Hepatocyte (in vitro differentiated cells): ENCODE data around the gene CTNNA3. TPM values are rescaled to one million over a fixed set of nuclear protein-coding genes. Genes with fewer than 3 reads are reported as not detected.

ENCODE experiments used
- DNase-seq: peaks from one replicate; pipeline ENCODE4 v3.0.0-alpha.2; 2016; ENCODE audit warnings: low spot score
- H2AFZ ChIP-seq: fragments of 200-600 bp; sonication (generic); 2 replicates; pipeline ENCODE4 v1.6.0; 2016; ENCODE audit warnings: antibody characterized with exemption, mild to moderate bottlenecking
- H3K27ac ChIP-seq: fragments of 200-600 bp; sonication (generic); 2 replicates; pipeline ENCODE4 v1.5.1; 2016; ENCODE audit warnings: mild to moderate bottlenecking
- H3K27me3 ChIP-seq: fragments of 200-600 bp; sonication (generic); 2 replicates; pipeline ENCODE4 v1.6.1; 2016
- H3K36me3 ChIP-seq: fragments of 200-600 bp; sonication (generic); replicated peaks from 2 replicates; pipeline ENCODE4 v1.5.1; 2016; ENCODE audit warnings: low read depth; ENCODE audit not compliant: insufficient read depth
- H3K4me1 ChIP-seq: fragments of 200-600 bp; sonication (generic); 2 replicates; pipeline ENCODE4 v1.5.1; 2016; ENCODE audit warnings: mild to moderate bottlenecking, moderate library complexity; ENCODE audit not compliant: insufficient read depth
- H3K4me2 ChIP-seq: fragments of 200-600 bp; sonication (generic); 2 replicates; pipeline ENCODE4 v1.6.0; 2016
- H3K4me3 ChIP-seq: fragments of 200-600 bp; sonication (generic); 2 replicates; pipeline ENCODE4 v1.5.1; 2016; ENCODE audit warnings: mild to moderate bottlenecking
- H3K79me2 ChIP-seq: fragments of 200-600 bp; sonication (generic); 2 replicates; pipeline ENCODE4 v1.6.0; 2017; ENCODE audit warnings: mild to moderate bottlenecking
- H3K9me2 ChIP-seq: fragments of 200-600 bp; sonication (generic); replicated peaks from 2 replicates; pipeline ENCODE4 v1.6.0; 2017; ENCODE audit warnings: mild to moderate bottlenecking; ENCODE audit not compliant: insufficient read depth
- H3K9me3 ChIP-seq: fragments of 200-600 bp; sonication (generic); 2 replicates; pipeline ENCODE4 v1.5.1; 2016; ENCODE audit warnings: low read depth, mild to moderate bottlenecking
- H4K20me1 ChIP-seq: fragments of 200-600 bp; sonication (generic); 2 replicates; pipeline ENCODE4 v1.6.0; 2016; ENCODE audit warnings: mild to moderate bottlenecking; ENCODE audit not compliant: insufficient read depth, poor library complexity, severe bottlenecking
- CTCF ChIP-seq: fragments of 200-600 bp; sonication (generic); IDR thresholded peaks from 2 replicates; pipeline ENCODE4 v1.5.1; 2016; ENCODE audit warnings: antibody characterized with exemption, mild to moderate bottlenecking; ENCODE audit not compliant: poor library complexity
- EZH2 ChIP-seq: fragments of 200-600 bp; sonication (generic); IDR thresholded peaks from 2 replicates; pipeline ENCODE4 v1.6.1; 2016; ENCODE audit warnings: antibody characterized with exemption, mild to moderate bottlenecking, borderline replicate concordance
- EZH2phosphoT487 ChIP-seq: fragments of 200-600 bp; sonication (generic); IDR thresholded peaks from one replicate; pipeline ENCODE4 v1.6.1; 2018; ENCODE audit warnings: antibody characterized with exemption, mild to moderate bottlenecking, low read depth, moderate library complexity; ENCODE audit not compliant: unreplicated experiment, severe bottlenecking
- WGBS: methylation state at CpG from one replicate; pipeline ENCODE4 v1.1.6; 2016; ENCODE audit warnings: low lambda C conversion rate; ENCODE audit errors: missing lambda C conversion rate; 5-methylcytosine and 5-hydroxymethylcytosine counted together
- polyA plus RNA-seq: library from polyadenylated mRNA; unstranded; fragments of >200 nt; fragmentation: Nextera tagmentation; extraction: Ambion mirVana; gene quantifications from 2 replicates; pipeline ENCODE4 v1.2.1, GENCODE V29; 2016
- total RNA-seq: library from RNA; depleted of rRNA; stranded (reverse); fragments of >200 nt; gene quantifications from 2 replicates; pipeline ENCODE4 v1.2.3, GENCODE V29; 2014

CTNNA3 gene
- total and polyA plus RNA-seq, 2 experiments from 2014 or later, result 12.9 to 25.9 TPM

GRCh38 chr10:67527351-67527750 lies 168.6 kb downstream of the CTNNA3 start:
- H4K20me1 ChIP-seq, result no peaks in the 10 kb centered on the region
- H3K36me3 ChIP-seq, result no peaks in the 10 kb centered on the region
- no peaks in the 10 kb centered on the region for H3K79me2 ChIP-seq
- H2AFZ ChIP-seq, result no peak overlapping the region
- no peak overlapping the region for H3K4me3 ChIP-seq
- H3K4me1 ChIP-seq, result no peaks in the 10 kb centered on the region
- no peak for DNase-seq
- no peaks in the 10 kb centered on the region for H3K9me2 ChIP-seq
- no peaks in the 10 kb centered on the region for H3K27me3 ChIP-seq
- no peaks in the 10 kb centered on the region for H3K9me3 ChIP-seq
- H3K27ac ChIP-seq, result no peak overlapping the region
- TF ChIP-seq EZH2phosphoT487 (no peak), CTCF (no peak), EZH2 (no peak)
- no peak overlapping the region for H3K4me2 ChIP-seq

GRCh38 chr10:67521546-67521945 lies 174.4 kb downstream of the CTNNA3 start:
- WGBS, result 70% methylated on average over 2 of the region's 2 CpGs
- TF ChIP-seq EZH2 (no peak), EZH2phosphoT487 (no peak), CTCF (no peak)
- H3K9me2 ChIP-seq, result no peaks in the 10 kb centered on the region
- H3K79me2 ChIP-seq, result no peaks in the 10 kb centered on the region
- H3K4me2 ChIP-seq, result no peak overlapping the region
- DNase-seq, result no peak
- H3K36me3 ChIP-seq, result no peaks in the 10 kb centered on the region
- no peaks in the 10 kb centered on the region for H4K20me1 ChIP-seq
- no peaks in the 10 kb centered on the region for H3K4me1 ChIP-seq
- H3K27me3 ChIP-seq, result no peaks in the 10 kb centered on the region
- H3K27ac ChIP-seq, result no peak overlapping the region
- H2AFZ ChIP-seq, result no peak overlapping the region
- no peak overlapping the region for H3K4me3 ChIP-seq
- no peaks in the 10 kb centered on the region for H3K9me3 ChIP-seq

- WGBS, result 10% methylated on average over 5 of the region's 5 CpGs
- H3K9me2 ChIP-seq, result no peaks in the 10 kb centered on the region
- DNase-seq, result peak; percentile 76
- TF ChIP-seq CTCF (peak; percentile 85), EZH2phosphoT487 (no peak)
- no peaks in the 10 kb centered on the region for H3K9me3 ChIP-seq
- H3K4me2 ChIP-seq, result peak overlapping the region; percentile 19
- H3K36me3 ChIP-seq, result no peaks in the 10 kb centered on the region
- H3K4me1 ChIP-seq, result no peaks in the 10 kb centered on the region
- H4K20me1 ChIP-seq, result no peaks in the 10 kb centered on the region
- H2AFZ ChIP-seq, result no peak overlapping the region
- no peaks in the 10 kb centered on the region for H3K79me2 ChIP-seq
- no peak overlapping the region for H3K4me3 ChIP-seq
- no peak overlapping the region for H3K27ac ChIP-seq
- H3K27me3 ChIP-seq, result no peaks in the 10 kb centered on the region
These were observed 175.0 kb downstream of the CTNNA3 start for GRCh38 chr10:67520924-67521520.

- Histone ChIP-seq H3K9me2 (no peaks in the 10 kb centered on the region), H3K27me3 (no peaks in the 10 kb centered on the region), H3K4me3 (no peak overlapping the region), H3K27ac (no peak overlapping the region), H3K36me3 (no peaks in the 10 kb centered on the region), H3K4me1 (no peaks in the 10 kb centered on the region), H2AFZ (no peak overlapping the region), H3K4me2 (no peak overlapping the region), H4K20me1 (no peaks in the 10 kb centered on the region), H3K9me3 (no peaks in the 10 kb centered on the region), H3K79me2 (no peaks in the 10 kb centered on the region)
- WGBS, result 90% methylated on average over 2 of the region's 2 CpGs
- TF ChIP-seq EZH2, result no peak
- DNase-seq, result no peak
These were observed 176.6 kb downstream of the CTNNA3 start for GRCh38 chr10:67519434-67519833.
